Hematopoietic multipotent progenitor cell treated with erythropoietin and hydrocortisone succinate and interleukin-3 and kit ligand, for 17 days (in vitro differentiated cells): ENCODE measurements around the gene ARHGAP31.

Experiments
- DNase-seq: peaks from one replicate; pipeline ENCODE4 v3.0.0-alpha.2; 2015; ENCODE audit warnings: low spot score

The ARHGAP31 gene

GRCh38 chr3:119443179-119443578 lies 149.0 kb downstream of the ARHGAP31 start:
- no peak for DNase-seq

- no peak for DNase-seq
Observed at GRCh38 chr3:119444590-119444989, 150.4 kb downstream of the ARHGAP31 start.

- no peak for DNase-seq
Observed at GRCh38 chr3:119453822-119454221, 159.6 kb downstream of the ARHGAP31 start.

- no peak for DNase-seq
Observed at GRCh38 chr3:119456469-119456868, 162.3 kb downstream of the ARHGAP31 start.

GRCh38 chr3:119457246-119457645 lies 163.1 kb downstream of the ARHGAP31 start:
- no peak for DNase-seq

GRCh38 chr3:119463171-119464169 lies 169.3 kb downstream of the ARHGAP31 start, which contains the start of gene TMEM39A:
Gene TMEM39A, minus strand, starts transcription at chr3:119463615. Its CDS starts 1,541 bp downstream, at chr3:119462074.
- DNase-seq: peak; percentile 99

GRCh38 chr3:119468041-119468440 lies 173.9 kb downstream of the ARHGAP31 start:
- DNase-seq: no peak

GRCh38 chr3:119469418-119470189 lies 175.4 kb downstream of the ARHGAP31 start:
- DNase-seq: no peak
